Kidney (tissue), 14 donors: Measurements from ENCODE around the gene AUTS2. TPM values are rescaled to one million over a fixed set of nuclear protein-coding genes. Genes with fewer than 3 reads are reported as not detected.

ENCODE experiments used
- DNase-seq, 5 donors: peaks; one replicate each; pipeline ENCODE4 v3.0.0-alpha.2; 2013 to 2020
- FAIRE-seq: peaks from 2 replicates; lab custom pipeline; 2012; peaks lifted over from hg19 to GRCh38; lab: Jason Lieb, UNC
- H3K27ac ChIP-seq, 2 donors: one replicate each; pipeline ENCODE4 v1.7.0; 2013; ENCODE audit warnings: low read depth in 2 of 2, low read length in 2 of 2, inconsistent platforms in 1 of 2
- H3K27me3 ChIP-seq: one replicate; pipeline ENCODE4 v1.7.1; 2013; ENCODE audit warnings: low read length, inconsistent platforms; ENCODE audit not compliant: control insufficient read depth, insufficient read depth
- H3K36me3 ChIP-seq, 3 donors: one replicate each; pipeline versions ENCODE4 v1.7.0 to v1.7.1; 2013; ENCODE audit warnings: low read length in 3 of 3, control low read depth in 1 of 3, inconsistent platforms in 1 of 3; ENCODE audit not compliant: insufficient read depth in 3 of 3, control insufficient read depth in 2 of 3
- H3K4me1 ChIP-seq, 3 donors: one replicate each; pipeline versions ENCODE4 v1.7.0 to v1.7.1; 2013; ENCODE audit warnings: low read length in 3 of 3, inconsistent platforms in 1 of 3, low read depth in 1 of 3; ENCODE audit not compliant: control insufficient read depth in 2 of 3, insufficient read depth in 2 of 3
- H3K4me3 ChIP-seq, 3 donors: one replicate each; pipeline versions ENCODE4 v1.7.0 to v1.8.1; 2013; ENCODE audit warnings: low read length in 3 of 3, control low read depth in 1 of 3, inconsistent platforms in 1 of 3
- H3K9ac ChIP-seq, 3 donors: one replicate each; pipeline versions ENCODE4 v1.7.0 to v1.7.1; 2013; ENCODE audit warnings: low read length in 3 of 3, control low read depth in 1 of 3, inconsistent platforms in 1 of 3
- H3K9me3 ChIP-seq, 3 donors: one replicate each; pipeline versions ENCODE4 v1.7.0 to v1.7.1; 2013; ENCODE audit warnings: low read length in 3 of 3, control low read depth in 1 of 3, inconsistent platforms in 1 of 3; ENCODE audit not compliant: control insufficient read depth in 2 of 3, insufficient read depth in 1 of 3
- CTCF ChIP-seq: IDR thresholded peaks from 3 replicates; pipeline ENCODE4 v1.5.1; 2012; ENCODE audit warnings: mild to moderate bottlenecking, moderate library complexity, borderline replicate concordance; ENCODE audit not compliant: insufficient read depth; ENCODE audit errors: extremely low read depth
- intact Hi-C: fragments of 100-400 bp; cut with DNase I; formaldehyde crosslinking; loops from one replicate; pipeline ENCODE4 v1.11.1; 2022
- polyA plus RNA-seq: library from polyadenylated mRNA; stranded (reverse); fragments of 350-450 nt; fragmentation: Illumina TruSeq; extraction: RNeasy Lipid Tissue Mini Kit (QIAGEN cat#74804); gene quantifications from one replicate; pipeline ENCODE4 v1.2.3, GENCODE V29; 2014; ENCODE audit warnings: low read depth, low replicate concordance; ENCODE audit not compliant: insufficient read depth
- total RNA-seq: library from RNA; stranded (reverse); fragmentation: NEBNext Ultra II Directional; extraction: Animal tissue kit (Norgen Biotek cat#: 25700); gene quantifications from one replicate; pipeline ENCODE4 v1.2.1, GENCODE V29; 2021
- donor health status: control.
- donor health status: control.
- donor health status: control.
- donor health status: control.
- donor health status: control.
- donor health status: DM: yes; HTN: yes; CAD: no.
- donor health status: Normal renal cell carcinoma (clear cell type).

AUTS2 gene
- total and polyA plus RNA-seq, 2 donors from 2014 or later = 5.2 to 33.8 TPM

- Histone ChIP-seq H3K27me3 (no peaks in the 10 kb centered on the region), H3K9ac (no peak overlapping the region), H3K27ac (no peak overlapping the region), H3K4me3 (no peak overlapping the region), H3K4me1 (no peaks in the 10 kb centered on the region), H3K9me3 (peaks cover 0 to 19% (median 12%) of the 10 kb centered on the region in 3 donors), H3K36me3 (no peaks in the 10 kb centered on the region)
- DNase-seq (no peak), FAIRE-seq (no peak)
- no peak for TF ChIP-seq CTCF
- intact Hi-C loops = no loop called here
Observed at GRCh38 chr7:70799841-70800405, 1201.6 kb downstream of the AUTS2 start.

GRCh38 chr7:70805360-70805759 is 1207.1 kb downstream of the AUTS2 start:
- Histone ChIP-seq H3K4me3 (no peak overlapping the region), H3K36me3 (no peaks in the 10 kb centered on the region), H3K27me3 (no peaks in the 10 kb centered on the region), H3K9me3 (peaks cover 0 to 9% (median 6%) of the 10 kb centered on the region in 3 donors), H3K27ac (no peak overlapping the region), H3K4me1 (no peaks in the 10 kb centered on the region), H3K9ac (no peak overlapping the region)
- intact Hi-C loops = no loop called here
- DNase-seq = no peak
- FAIRE-seq = no peak
- no peak for TF ChIP-seq CTCF

- DNase-seq (no peak), FAIRE-seq (no peak)
- no peak for TF ChIP-seq CTCF
- Histone ChIP-seq H3K27ac (no peak overlapping the region), H3K9me3 (peaks cover 0 to 5% (median 5%) of the 10 kb centered on the region in 3 donors), H3K4me1 (no peaks in the 10 kb centered on the region), H3K27me3 (no peaks in the 10 kb centered on the region), H3K4me3 (no peak overlapping the region), H3K9ac (no peak overlapping the region), H3K36me3 (no peaks in the 10 kb centered on the region)
- intact Hi-C loops = no loop called here
Observed at GRCh38 chr7:70807650-70808049, 1209.4 kb downstream of the AUTS2 start.

- FAIRE-seq = no peak
Observed at GRCh38 chr7:70808876-70809275, 1210.6 kb downstream of the AUTS2 start.

More at GRCh38 chr7:70808876-70809275, 1210.6 kb downstream of the AUTS2 start:
- no peaks in the 10 kb centered on the region for H3K36me3 ChIP-seq
- no peak for DNase-seq
- no peak overlapping the region for H3K9ac ChIP-seq
- no peaks in the 10 kb centered on the region for H3K4me1 ChIP-seq
- TF ChIP-seq CTCF = no peak
- H3K27me3 ChIP-seq = no peaks in the 10 kb centered on the region
- H3K9me3 ChIP-seq = no peaks in the 10 kb centered on the region
- H3K4me3 ChIP-seq = no peak overlapping the region
- intact Hi-C loops = no loop called here
- no peak overlapping the region for H3K27ac ChIP-seq
